ENCODE measurements around the gene OPHN1. TPM values are rescaled to one million over a fixed set of nuclear protein-coding genes. Genes with fewer than 3 reads are reported as not detected.

The OPHN1 gene
- total RNA-seq, 6 experiments from 2014 or later = 7.8 to 12.5 (median 10.6) TPM

GRCh38 chrX:68180579-68180978 lies 252.7 kb downstream of the OPHN1 start:
- no peak for DNase-seq
- peaks cover 23% of the 10 kb centered on the region for H3K4me1 Mint-ChIP-seq (ENCODE audit: low read depth)
- H3K36me3 Mint-ChIP-seq (ENCODE audit: low read depth) = peaks cover 8% of the 10 kb centered on the region
- H3K4me3 Mint-ChIP-seq = no peak overlapping the region
- no peak overlapping the region for H3K27ac Mint-ChIP-seq
- no peaks in the 10 kb centered on the region for H3K27me3 Mint-ChIP-seq (ENCODE audit: insufficient read depth)
- H3K9me3 Mint-ChIP-seq = no peaks in the 10 kb centered on the region
- TF ChIP-seq CTCF (IDR thresholded peaks at IDR 0.05) = no peak

GRCh38 chrX:68179355-68179754 lies 253.9 kb downstream of the OPHN1 start:
- Mint-ChIP-seq H3K27ac (no peak overlapping the region), H3K9me3 (no peaks in the 10 kb centered on the region), H3K27me3 (ENCODE audit: insufficient read depth) (no peaks in the 10 kb centered on the region), H3K4me3 (no peak overlapping the region), H3K36me3 (ENCODE audit: low read depth) (peaks cover 8% of the 10 kb centered on the region), H3K4me1 (ENCODE audit: low read depth) (peaks cover 18% of the 10 kb centered on the region)
- TF ChIP-seq CTCF (IDR thresholded peaks at IDR 0.05) = no peak
- no peak for DNase-seq

GRCh38 chrX:68177542-68177941 lies 255.8 kb downstream of the OPHN1 start:
- DNase-seq = no peak
- TF ChIP-seq CTCF (IDR thresholded peaks at IDR 0.05) = no peak
- H3K27ac Mint-ChIP-seq = no peak overlapping the region
- H3K4me3 Mint-ChIP-seq = no peak overlapping the region
- H3K9me3 Mint-ChIP-seq = no peaks in the 10 kb centered on the region
- peaks cover 8% of the 10 kb centered on the region for H3K36me3 Mint-ChIP-seq (ENCODE audit: low read depth)
- H3K4me1 Mint-ChIP-seq (ENCODE audit: low read depth) = peaks cover 18% of the 10 kb centered on the region
- H3K27me3 Mint-ChIP-seq (ENCODE audit: insufficient read depth) = no peaks in the 10 kb centered on the region

GRCh38 chrX:68175562-68175961 lies 257.7 kb downstream of the OPHN1 start:
- Mint-ChIP-seq H3K36me3 (ENCODE audit: low read depth) (peaks cover 8% of the 10 kb centered on the region), H3K27me3 (ENCODE audit: insufficient read depth) (no peaks in the 10 kb centered on the region), H3K27ac (peak overlapping the region; percentile 61), H3K9me3 (no peaks in the 10 kb centered on the region), H3K4me3 (no peak overlapping the region), H3K4me1 (ENCODE audit: low read depth) (peaks cover 18% of the 10 kb centered on the region)
- DNase-seq = no peak
- TF ChIP-seq CTCF (IDR thresholded peaks at IDR 0.05) = no peak

GRCh38 chrX:68163441-68163840 lies 269.9 kb downstream of the OPHN1 start:
- H3K36me3 Mint-ChIP-seq (ENCODE audit: low read depth) = peaks cover 13% of the 10 kb centered on the region; the same call in 1 of the 2 replicates
- no peaks in the 10 kb centered on the region for H3K9me3 Mint-ChIP-seq
- peaks cover 24% of the 10 kb centered on the region for H3K4me1 Mint-ChIP-seq (ENCODE audit: low read depth)
- TF ChIP-seq CTCF (IDR thresholded peaks at IDR 0.05) = no peak
- H3K27ac Mint-ChIP-seq = peak overlapping the region; percentile 75
- no peak for DNase-seq
- H3K4me3 Mint-ChIP-seq = peak overlapping the region; percentile 30; the same call in 1 of the 2 replicates
- H3K27me3 Mint-ChIP-seq (ENCODE audit: insufficient read depth) = no peaks in the 10 kb centered on the region

GRCh38 chrX:68147848-68148247 lies 285.4 kb downstream of the OPHN1 start:
- H3K9me3 Mint-ChIP-seq = no peaks in the 10 kb centered on the region
- H3K27ac Mint-ChIP-seq = no peak overlapping the region
- no peak for DNase-seq
- no peak overlapping the region for H3K4me3 Mint-ChIP-seq
- peaks cover 26% of the 10 kb centered on the region for H3K4me1 Mint-ChIP-seq (ENCODE audit: low read depth)
- H3K36me3 Mint-ChIP-seq (ENCODE audit: low read depth) = no peaks in the 10 kb centered on the region
- TF ChIP-seq CTCF (IDR thresholded peaks at IDR 0.05) = no peak
- no peaks in the 10 kb centered on the region for H3K27me3 Mint-ChIP-seq (ENCODE audit: insufficient read depth)
